HepG2 (cell line): ENCODE data around the gene NEDD4L. TPM values are rescaled to one million over a fixed set of nuclear protein-coding genes. Genes with fewer than 3 reads are reported as not detected.

Experiments used
- ATAC-seq: fragments of 200-7000 bp; cut with Tn5 transposase; 3 replicates; pipeline ENCODE4 v1.9.1; 2020; ENCODE audit warnings: mild to moderate bottlenecking, moderate library complexity
- BruUV-seq: library from RNA; stranded (reverse); fragments of 400-500 nt; replicated peaks from 2 replicates; lab custom pipeline; 2021; lab: Mats Ljungman, UMichigan
- CTCF ChIA-PET: fragments of 300-600 bp; formaldehyde crosslinking; extraction: SDS; loops from one replicate; lab custom pipeline; 2021; ENCODE audit warnings: low total read pairs, inconsistent platforms, low intra/inter-chr PET ratio; lab: Yijun Ruan, JAX
- POLR2A ChIA-PET: fragments of 350-600 bp; sonication (Branson Sonifier 250); formaldehyde crosslinking; loops from one replicate; lab custom pipeline; 2020; ENCODE audit warnings: antibody characterized with exemption, inconsistent platforms; lab: Yijun Ruan, JAX
- DNase-seq: peaks from one replicate; pipeline ENCODE4 v3.0.0-alpha.2; 2015; ENCODE audit warnings: low spot score
- FAIRE-seq: peaks from 3 replicates; lab custom pipeline; 2011; peaks lifted over from hg19 to GRCh38; lab: Jason Lieb, UNC
- H2AFZ ChIP-seq: one replicate; pipeline ENCODE4 v1.6.1; 2011; ENCODE audit warnings: low read length, inconsistent platforms
- H3K27ac ChIP-seq: fragments of 300-600 bp; 3 replicates; pipeline ENCODE4 v1.8.0; 2011; ENCODE audit warnings: mixed run types, mild to moderate bottlenecking, mixed read lengths, low read length, inconsistent platforms; ENCODE audit not compliant: insufficient read depth; ENCODE audit errors: extremely low read length
- H3K27me3 ChIP-seq, 2 experiments: fragments of 200-600 bp in 1 of 2; 2 replicates in 1 of 2; 3 replicates in 1 of 2; pipeline versions ENCODE4 v1.6.0 to v1.8.0; 2011; ENCODE audit warnings: low read length in 2 of 2, mild to moderate bottlenecking in 2 of 2, moderate library complexity in 2 of 2, inconsistent platforms in 1 of 2; ENCODE audit not compliant: insufficient read depth in 2 of 2, control insufficient read depth in 1 of 2
- H3K36me3 ChIP-seq, 2 experiments: fragments of 200-600 bp in 1 of 2; replicated peaks in 1 of 2; 2 replicates in 1 of 2; 3 replicates in 1 of 2; pipeline versions ENCODE4 v1.5.1 to v1.8.0; 2011; ENCODE audit warnings: low read length in 2 of 2, inconsistent platforms in 1 of 2; ENCODE audit not compliant: insufficient read depth in 2 of 2, control insufficient read depth in 1 of 2
- H3K4me1 ChIP-seq: 2 replicates; pipeline ENCODE4 v1.5.1; 2012; ENCODE audit warnings: low read length, inconsistent platforms; ENCODE audit not compliant: insufficient read depth
- H3K4me2 ChIP-seq: 2 replicates; pipeline ENCODE4 v1.6.0; 2011; ENCODE audit warnings: low read depth, low read length, inconsistent platforms
- H3K4me3 ChIP-seq, 3 experiments: fragments of 200-600 bp in 1 of 3; sonication (generic), shearing (Covaris generic) in 1 of 3; replicated peaks in 1 of 3; 2 replicates each; pipeline ENCODE4 v1.5.1; 2011 to 2016; ENCODE audit warnings: low read length in 3 of 3, inconsistent platforms in 2 of 3, low read depth in 2 of 3, mild to moderate bottlenecking in 2 of 3, control low read depth in 1 of 3, mixed read lengths in 1 of 3; ENCODE audit not compliant: insufficient read depth in 1 of 3
- H3K79me2 ChIP-seq: one replicate; pipeline ENCODE4 v1.6.1; 2011; ENCODE audit warnings: low read length, inconsistent platforms; ENCODE audit not compliant: insufficient read depth
- H3K9ac ChIP-seq: 2 replicates; pipeline ENCODE4 v1.6.0; 2011; ENCODE audit warnings: mild to moderate bottlenecking, low read depth, low read length, inconsistent platforms; ENCODE audit not compliant: insufficient read depth
- H3K9me3 ChIP-seq: 2 replicates; pipeline ENCODE4 v1.5.1; 2012; ENCODE audit warnings: mild to moderate bottlenecking, low read length
- H4K20me1 ChIP-seq: 2 replicates; pipeline ENCODE4 v1.6.0; 2011; ENCODE audit warnings: inconsistent platforms, mild to moderate bottlenecking, low read length, moderate library complexity; ENCODE audit not compliant: insufficient read depth
- GLI4 ChIP-seq: sonication (generic); formaldehyde crosslinking; IDR thresholded peaks from 2 replicates; pipeline ENCODE4 v1.5.1; 2020; ENCODE audit warnings: missing genetic modification reagents, mild to moderate bottlenecking, moderate library complexity, borderline replicate concordance
- POGZ ChIP-seq: sonication (generic); formaldehyde crosslinking; IDR thresholded peaks from 2 replicates; pipeline ENCODE4 v1.4.0; 2020; ENCODE audit warnings: mild to moderate bottlenecking, missing genetic modification reagents
- ZBTB1 ChIP-seq: sonication (generic); formaldehyde crosslinking; IDR thresholded peaks from 2 replicates; pipeline ENCODE4 v1.4.0; 2020; ENCODE audit warnings: missing genetic modification reagents, borderline replicate concordance
- ZNF354B ChIP-seq: sonication (generic); formaldehyde crosslinking; IDR thresholded peaks from 2 replicates; pipeline ENCODE4 v1.8.0; 2022; ENCODE audit warnings: mild to moderate bottlenecking, missing genetic modification reagents
- ZNF766 ChIP-seq: sonication (generic); formaldehyde crosslinking; IDR thresholded peaks from 2 replicates; pipeline ENCODE4 v1.5.0; 2020; ENCODE audit warnings: missing genetic modification reagents, borderline replicate concordance
- WGBS: methylation state at CpG from one replicate; pipeline ENCODE4 v1.1.6; 2017; ENCODE audit warnings: low lambda C conversion rate; 5-methylcytosine and 5-hydroxymethylcytosine counted together
- in situ Hi-C: cut with HindIII; loops from 2 replicates; pipeline ENCODE4 v1.10.0; 2017; ENCODE audit warnings: low pct_unique_long_range_greater_than_20kb; ENCODE audit not compliant: extremely low pct_ligation_motif_present
- intact Hi-C: fragments of 100-400 bp; cut with micrococcal nuclease; formaldehyde crosslinking; loops from one replicate; pipeline ENCODE4 v1.10.0; 2022; ENCODE audit not compliant: unreplicated experiment
- polyA plus RNA-seq, 8 experiments: library from polyadenylated mRNA; depleted of rRNA in 3 of 8; stranded (reverse) in 7 of 8; unstranded in 1 of 8; fragments of >200 nt; fragmentation: Illumina TruSeq in 4 of 8; extraction: Trizol in 4 of 8; gene quantifications; 2 replicates each; pipeline versions ENCODE4 v1.2.1 to v1.2.3, GENCODE V29; 2011 to 2016; ENCODE audit warnings: low read depth in 4 of 8, missing spikeins in 1 of 8, mixed read lengths in 1 of 8; ENCODE audit not compliant: insufficient read depth in 1 of 8
- total RNA-seq, 5 experiments: library from RNA; depleted of rRNA; stranded (reverse); fragments of >200 nt; fragmentation: Illumina TruSeq; extraction: Trizol; gene quantifications; 2 replicates each; pipeline ENCODE4 v1.2.3, GENCODE V29; 2016; ENCODE audit warnings: low read depth in 1 of 5
- TF ChIP-seq, protein P1 (sequence below): IDR thresholded peaks from 2 replicates; pipeline ENCODE4 v1.6.1; 2016; ENCODE audit warnings: control low read depth
- TF ChIP-seq, protein P2 (sequence below): sonication (generic); formaldehyde crosslinking; IDR thresholded peaks from 2 replicates; pipeline ENCODE4 v1.8.1; 2022; ENCODE audit warnings: mild to moderate bottlenecking, missing genetic modification reagents
- TF ChIP-seq, protein P3 (sequence below): sonication (generic); formaldehyde crosslinking; IDR thresholded peaks from 2 replicates; pipeline ENCODE4 v1.8.1; 2023; ENCODE audit warnings: mild to moderate bottlenecking, moderate library complexity, missing genetic modification reagents
- TF ChIP-seq, protein P4 (sequence below): sonication (generic); formaldehyde crosslinking; IDR thresholded peaks from 2 replicates; pipeline ENCODE4 v1.5.0; 2020; ENCODE audit warnings: missing genetic modification reagents, mild to moderate bottlenecking, borderline replicate concordance
- TF ChIP-seq, protein P5 (sequence below), 2 experiments: IDR thresholded peaks; 2 replicates each; pipeline ENCODE4 v1.6.1; 2011 to 2012; ENCODE audit warnings: low read length in 2 of 2, borderline replicate concordance in 1 of 2, low read depth in 1 of 2, mild to moderate bottlenecking in 1 of 2, moderate library complexity in 1 of 2
- TF ChIP-seq, protein P6 (sequence below): sonication (generic); formaldehyde crosslinking; IDR thresholded peaks from 2 replicates; pipeline ENCODE4 v1.4.0; 2020; ENCODE audit warnings: mild to moderate bottlenecking, missing genetic modification reagents, borderline replicate concordance

NEDD4L gene
- total and polyA plus RNA-seq, 2 of the 13 experiments (the other 11 are each of a cell fraction or from before 2014, with no cell fraction given), result 168 to 390 TPM

DNA sequence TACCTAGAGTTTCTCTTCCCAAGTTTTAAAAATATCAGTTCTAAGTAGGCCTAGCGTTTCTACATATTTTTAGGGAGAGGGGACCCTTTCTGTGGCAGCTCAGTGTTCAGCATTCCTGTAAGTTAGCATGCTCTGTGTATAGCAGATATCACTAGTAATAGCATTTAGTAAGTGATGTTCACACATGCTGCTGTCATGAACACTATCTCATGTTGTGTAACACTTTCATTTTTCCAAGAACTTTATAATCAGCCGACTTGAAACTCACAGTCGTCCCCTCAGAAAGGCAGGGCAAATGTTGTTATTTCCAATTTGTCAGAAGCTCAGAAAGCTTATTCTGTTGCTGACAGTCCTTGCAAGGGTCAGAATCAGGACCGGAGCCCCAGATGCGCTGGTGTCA lies 317.2 kb downstream of the NEDD4L start:
- Histone ChIP-seq H3K9me3 (no peaks in the 10 kb centered on the region), H3K36me3 (peaks cover 11 to 57% of the 10 kb centered on the region in 2 experiments), H4K20me1 (no peaks in the 10 kb centered on the region), H3K4me3 (no peak overlapping the region), H2AFZ (no peak overlapping the region), H3K4me2 (no peak overlapping the region), H3K27me3 (no peaks in the 10 kb centered on the region), H3K9ac (no peak overlapping the region), H3K4me1 (no peaks in the 10 kb centered on the region), H3K27ac (no peak overlapping the region), H3K79me2 (no peaks in the 10 kb centered on the region)
- ATAC-seq (no peak), DNase-seq (no peak), FAIRE-seq (no peak)
- in situ Hi-C loops, result no loop called here
- POLR2A ChIA-PET, result no interaction called here
- BruUV-seq, result no TSS peak
- CTCF ChIA-PET, result no interaction called here
- intact Hi-C loops, result no loop called here
- 93% methylated on average over 5 of the region's 5 CpGs for WGBS
- TF ChIP-seq, protein P1, sequence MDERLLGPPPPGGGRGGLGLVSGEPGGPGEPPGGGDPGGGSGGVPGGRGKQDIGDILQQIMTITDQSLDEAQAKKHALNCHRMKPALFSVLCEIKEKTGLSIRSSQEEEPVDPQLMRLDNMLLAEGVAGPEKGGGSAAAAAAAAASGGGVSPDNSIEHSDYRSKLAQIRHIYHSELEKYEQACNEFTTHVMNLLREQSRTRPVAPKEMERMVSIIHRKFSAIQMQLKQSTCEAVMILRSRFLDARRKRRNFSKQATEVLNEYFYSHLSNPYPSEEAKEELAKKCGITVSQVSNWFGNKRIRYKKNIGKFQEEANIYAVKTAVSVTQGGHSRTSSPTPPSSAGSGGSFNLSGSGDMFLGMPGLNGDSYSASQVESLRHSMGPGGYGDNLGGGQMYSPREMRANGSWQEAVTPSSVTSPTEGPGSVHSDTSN (CRISPR knock-in tag), result no peak
- TF ChIP-seq, protein P2, sequence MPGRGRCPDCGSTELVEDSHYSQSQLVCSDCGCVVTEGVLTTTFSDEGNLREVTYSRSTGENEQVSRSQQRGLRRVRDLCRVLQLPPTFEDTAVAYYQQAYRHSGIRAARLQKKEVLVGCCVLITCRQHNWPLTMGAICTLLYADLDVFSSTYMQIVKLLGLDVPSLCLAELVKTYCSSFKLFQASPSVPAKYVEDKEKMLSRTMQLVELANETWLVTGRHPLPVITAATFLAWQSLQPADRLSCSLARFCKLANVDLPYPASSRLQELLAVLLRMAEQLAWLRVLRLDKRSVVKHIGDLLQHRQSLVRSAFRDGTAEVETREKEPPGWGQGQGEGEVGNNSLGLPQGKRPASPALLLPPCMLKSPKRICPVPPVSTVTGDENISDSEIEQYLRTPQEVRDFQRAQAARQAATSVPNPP, result no peak
- no peak for TF ChIP-seq GLI4
- TF ChIP-seq, protein P3, sequence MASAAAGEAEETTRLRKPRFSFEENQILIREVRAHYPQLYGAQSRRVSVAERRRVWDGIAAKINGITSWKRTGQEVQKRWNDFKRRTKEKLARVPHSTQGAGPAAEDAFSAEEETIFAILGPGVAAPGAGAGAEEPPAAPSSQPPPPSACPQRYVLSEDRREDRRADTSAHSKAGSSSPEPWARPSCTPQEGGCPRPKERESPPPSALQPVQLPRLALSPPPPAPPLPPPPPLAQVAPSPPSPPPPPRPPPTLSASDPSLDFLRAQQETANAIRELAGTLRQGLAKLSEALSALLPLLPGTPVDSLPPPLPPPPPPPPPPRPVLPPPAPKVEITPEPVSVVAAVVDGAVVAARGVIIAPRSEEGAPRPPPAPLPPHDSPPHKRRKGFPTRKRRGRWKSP (CRISPR knock-in tag), result no peak
- TF ChIP-seq POGZ (CRISPR knock-in tag), result no peak
- TF ChIP-seq, protein P4, sequence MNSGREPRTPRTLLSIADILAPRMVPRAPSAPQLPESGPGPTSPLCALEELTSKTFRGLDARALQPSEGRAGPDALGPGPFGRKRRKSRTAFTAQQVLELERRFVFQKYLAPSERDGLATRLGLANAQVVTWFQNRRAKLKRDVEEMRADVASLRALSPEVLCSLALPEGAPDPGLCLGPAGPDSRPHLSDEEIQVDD (CRISPR knock-in tag), result no peak
- TF ChIP-seq ZNF354B (CRISPR knock-in tag), result no peak
- no peak for TF ChIP-seq ZBTB1
- no peak for TF ChIP-seq ZNF766 (CRISPR knock-in tag)
- TF ChIP-seq, protein P5, sequence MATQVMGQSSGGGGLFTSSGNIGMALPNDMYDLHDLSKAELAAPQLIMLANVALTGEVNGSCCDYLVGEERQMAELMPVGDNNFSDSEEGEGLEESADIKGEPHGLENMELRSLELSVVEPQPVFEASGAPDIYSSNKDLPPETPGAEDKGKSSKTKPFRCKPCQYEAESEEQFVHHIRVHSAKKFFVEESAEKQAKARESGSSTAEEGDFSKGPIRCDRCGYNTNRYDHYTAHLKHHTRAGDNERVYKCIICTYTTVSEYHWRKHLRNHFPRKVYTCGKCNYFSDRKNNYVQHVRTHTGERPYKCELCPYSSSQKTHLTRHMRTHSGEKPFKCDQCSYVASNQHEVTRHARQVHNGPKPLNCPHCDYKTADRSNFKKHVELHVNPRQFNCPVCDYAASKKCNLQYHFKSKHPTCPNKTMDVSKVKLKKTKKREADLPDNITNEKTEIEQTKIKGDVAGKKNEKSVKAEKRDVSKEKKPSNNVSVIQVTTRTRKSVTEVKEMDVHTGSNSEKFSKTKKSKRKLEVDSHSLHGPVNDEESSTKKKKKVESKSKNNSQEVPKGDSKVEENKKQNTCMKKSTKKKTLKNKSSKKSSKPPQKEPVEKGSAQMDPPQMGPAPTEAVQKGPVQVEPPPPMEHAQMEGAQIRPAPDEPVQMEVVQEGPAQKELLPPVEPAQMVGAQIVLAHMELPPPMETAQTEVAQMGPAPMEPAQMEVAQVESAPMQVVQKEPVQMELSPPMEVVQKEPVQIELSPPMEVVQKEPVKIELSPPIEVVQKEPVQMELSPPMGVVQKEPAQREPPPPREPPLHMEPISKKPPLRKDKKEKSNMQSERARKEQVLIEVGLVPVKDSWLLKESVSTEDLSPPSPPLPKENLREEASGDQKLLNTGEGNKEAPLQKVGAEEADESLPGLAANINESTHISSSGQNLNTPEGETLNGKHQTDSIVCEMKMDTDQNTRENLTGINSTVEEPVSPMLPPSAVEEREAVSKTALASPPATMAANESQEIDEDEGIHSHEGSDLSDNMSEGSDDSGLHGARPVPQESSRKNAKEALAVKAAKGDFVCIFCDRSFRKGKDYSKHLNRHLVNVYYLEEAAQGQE (IDR thresholded peaks at IDR 0.05; ENCODE audit: borderline replicate concordance in 1 of 2, low read depth in 1 of 2, low read length in 2 of 2), result no peak
- TF ChIP-seq, protein P6, sequence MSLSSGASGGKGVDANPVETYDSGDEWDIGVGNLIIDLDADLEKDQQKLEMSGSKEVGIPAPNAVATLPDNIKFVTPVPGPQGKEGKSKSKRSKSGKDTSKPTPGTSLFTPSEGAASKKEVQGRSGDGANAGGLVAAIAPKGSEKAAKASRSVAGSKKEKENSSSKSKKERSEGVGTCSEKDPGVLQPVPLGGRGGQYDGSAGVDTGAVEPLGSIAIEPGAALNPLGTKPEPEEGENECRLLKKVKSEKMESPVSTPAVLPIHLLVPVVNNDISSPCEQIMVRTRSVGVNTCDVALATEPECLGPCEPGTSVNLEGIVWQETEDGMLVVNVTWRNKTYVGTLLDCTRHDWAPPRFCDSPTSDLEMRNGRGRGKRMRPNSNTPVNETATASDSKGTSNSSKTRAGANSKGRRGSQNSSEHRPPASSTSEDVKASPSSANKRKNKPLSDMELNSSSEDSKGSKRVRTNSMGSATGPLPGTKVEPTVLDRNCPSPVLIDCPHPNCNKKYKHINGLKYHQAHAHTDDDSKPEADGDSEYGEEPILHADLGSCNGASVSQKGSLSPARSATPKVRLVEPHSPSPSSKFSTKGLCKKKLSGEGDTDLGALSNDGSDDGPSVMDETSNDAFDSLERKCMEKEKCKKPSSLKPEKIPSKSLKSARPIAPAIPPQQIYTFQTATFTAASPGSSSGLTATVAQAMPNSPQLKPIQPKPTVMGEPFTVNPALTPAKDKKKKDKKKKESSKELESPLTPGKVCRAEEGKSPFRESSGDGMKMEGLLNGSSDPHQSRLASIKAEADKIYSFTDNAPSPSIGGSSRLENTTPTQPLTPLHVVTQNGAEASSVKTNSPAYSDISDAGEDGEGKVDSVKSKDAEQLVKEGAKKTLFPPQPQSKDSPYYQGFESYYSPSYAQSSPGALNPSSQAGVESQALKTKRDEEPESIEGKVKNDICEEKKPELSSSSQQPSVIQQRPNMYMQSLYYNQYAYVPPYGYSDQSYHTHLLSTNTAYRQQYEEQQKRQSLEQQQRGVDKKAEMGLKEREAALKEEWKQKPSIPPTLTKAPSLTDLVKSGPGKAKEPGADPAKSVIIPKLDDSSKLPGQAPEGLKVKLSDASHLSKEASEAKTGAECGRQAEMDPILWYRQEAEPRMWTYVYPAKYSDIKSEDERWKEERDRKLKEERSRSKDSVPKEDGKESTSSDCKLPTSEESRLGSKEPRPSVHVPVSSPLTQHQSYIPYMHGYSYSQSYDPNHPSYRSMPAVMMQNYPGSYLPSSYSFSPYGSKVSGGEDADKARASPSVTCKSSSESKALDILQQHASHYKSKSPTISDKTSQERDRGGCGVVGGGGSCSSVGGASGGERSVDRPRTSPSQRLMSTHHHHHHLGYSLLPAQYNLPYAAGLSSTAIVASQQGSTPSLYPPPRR (CRISPR knock-in tag), result no peak
